Measurements from ENCODE around the gene RIN1. TPM values are rescaled to one million over a fixed set of nuclear protein-coding genes. Genes with fewer than 3 reads are reported as not detected.

Gene RIN1
- total RNA-seq, 1 donor from 2014 or later = 3.6 TPM

DNA sequence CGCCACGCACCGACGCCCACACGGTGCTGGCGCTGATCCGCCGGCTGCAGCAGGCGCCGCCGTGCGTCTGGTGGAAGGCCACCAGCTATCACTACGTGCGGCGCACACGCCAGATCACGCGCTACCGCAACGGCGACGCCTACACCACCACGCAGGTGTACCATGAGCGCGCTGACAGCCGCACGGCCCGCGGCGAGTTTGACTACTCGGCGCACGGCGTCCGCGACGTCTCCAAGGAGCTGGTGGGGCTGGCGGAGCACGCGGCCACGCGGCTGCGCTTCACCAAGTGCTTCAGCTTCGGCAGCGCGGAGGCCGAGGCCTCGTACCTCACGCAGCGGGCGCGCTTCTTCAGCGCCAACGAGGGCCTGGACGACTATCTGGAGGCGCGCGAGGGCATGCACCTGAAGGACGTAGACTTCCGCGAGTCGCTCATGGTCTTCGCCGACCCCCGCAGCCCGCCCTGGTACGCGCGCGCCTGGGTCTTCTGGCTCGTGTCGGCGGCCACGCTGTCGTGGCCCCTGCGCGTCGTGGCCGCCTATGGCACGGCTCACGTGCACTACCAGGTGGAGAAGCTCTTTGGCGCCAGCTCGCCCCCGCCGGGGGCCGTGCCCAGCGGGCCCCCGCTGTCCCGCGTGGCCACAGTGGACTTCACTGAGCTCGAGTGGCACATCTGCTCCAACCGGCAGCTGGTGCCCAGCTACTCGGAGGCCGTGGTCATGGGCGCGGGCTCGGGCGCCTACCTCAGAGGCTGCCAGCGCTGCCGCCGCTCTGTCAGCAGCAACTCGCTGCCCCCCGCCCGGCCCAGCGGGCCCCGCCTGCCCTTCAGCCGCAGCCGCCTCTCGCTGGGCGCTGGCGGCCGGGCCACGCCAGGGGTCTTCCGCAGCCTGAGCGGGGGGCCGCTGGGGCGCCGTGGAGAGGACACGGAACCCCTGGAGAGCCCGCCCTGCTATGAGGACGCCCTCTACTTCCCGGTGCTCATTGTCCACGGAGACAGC, 41.3 kb downstream of the RIN1 start:
- DNase-seq = no peak

DNA sequence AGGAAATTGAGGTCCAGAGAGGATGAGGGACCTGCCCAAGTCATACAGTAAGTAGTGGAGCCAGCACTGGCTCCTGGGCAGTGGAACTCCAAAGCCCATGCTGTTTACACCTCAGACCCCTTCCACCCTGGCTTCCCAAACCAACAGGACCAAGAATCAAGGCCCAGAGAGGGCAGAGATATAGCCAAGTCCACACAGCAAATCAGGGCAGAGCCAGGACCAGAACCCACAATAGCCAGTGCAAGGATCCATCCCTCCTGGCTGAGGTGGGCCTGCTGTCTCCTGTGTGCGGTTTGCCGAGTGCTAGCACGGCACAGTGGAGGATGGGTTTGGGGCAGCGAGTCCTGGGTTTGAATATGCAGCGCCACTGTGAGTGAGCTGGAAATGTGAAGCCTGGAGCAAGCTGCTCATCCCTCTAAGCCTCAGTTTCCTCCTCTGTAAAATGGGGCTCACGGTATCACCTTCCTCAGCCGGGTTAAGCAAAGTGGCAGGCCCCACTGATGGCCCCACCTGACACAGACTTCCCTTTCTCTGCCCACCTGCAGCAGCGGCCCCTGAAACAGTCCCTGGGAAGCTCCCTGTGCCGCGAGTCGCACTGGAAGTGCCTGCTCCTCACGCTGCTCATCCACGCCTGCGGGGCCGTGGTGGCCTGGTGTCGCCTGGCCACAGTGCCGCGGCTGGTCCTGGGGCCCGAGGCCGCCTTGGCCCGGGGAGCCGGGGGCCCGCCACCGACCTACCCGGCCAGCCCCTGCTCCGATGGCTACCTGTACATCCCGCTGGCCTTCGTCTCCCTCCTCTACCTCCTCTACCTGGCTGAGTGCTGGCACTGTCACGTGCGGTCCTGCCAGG, 42.2 kb downstream of the RIN1 start:
- DNase-seq = no peak

DNA sequence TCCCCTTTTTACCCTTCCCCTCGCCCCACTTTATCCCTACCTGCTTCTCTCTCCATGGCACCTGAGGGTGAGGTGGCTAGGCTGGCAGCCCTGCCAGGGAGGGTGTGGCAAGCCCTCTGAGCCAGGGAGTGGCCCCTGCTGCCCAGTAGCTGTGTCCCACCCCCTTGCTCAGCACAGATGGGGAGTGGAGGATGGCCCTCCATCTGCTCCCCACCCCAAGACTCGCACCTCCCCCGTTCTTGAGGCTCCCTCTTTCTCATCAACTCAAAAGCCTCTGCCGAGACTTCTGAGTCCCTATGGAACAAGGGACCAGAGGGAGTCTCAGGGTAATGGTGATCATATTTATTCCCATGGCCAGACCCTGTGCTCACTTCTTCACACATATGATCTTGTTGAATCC, 42.9 kb downstream of the RIN1 start:
- no peak for DNase-seq

DNA sequence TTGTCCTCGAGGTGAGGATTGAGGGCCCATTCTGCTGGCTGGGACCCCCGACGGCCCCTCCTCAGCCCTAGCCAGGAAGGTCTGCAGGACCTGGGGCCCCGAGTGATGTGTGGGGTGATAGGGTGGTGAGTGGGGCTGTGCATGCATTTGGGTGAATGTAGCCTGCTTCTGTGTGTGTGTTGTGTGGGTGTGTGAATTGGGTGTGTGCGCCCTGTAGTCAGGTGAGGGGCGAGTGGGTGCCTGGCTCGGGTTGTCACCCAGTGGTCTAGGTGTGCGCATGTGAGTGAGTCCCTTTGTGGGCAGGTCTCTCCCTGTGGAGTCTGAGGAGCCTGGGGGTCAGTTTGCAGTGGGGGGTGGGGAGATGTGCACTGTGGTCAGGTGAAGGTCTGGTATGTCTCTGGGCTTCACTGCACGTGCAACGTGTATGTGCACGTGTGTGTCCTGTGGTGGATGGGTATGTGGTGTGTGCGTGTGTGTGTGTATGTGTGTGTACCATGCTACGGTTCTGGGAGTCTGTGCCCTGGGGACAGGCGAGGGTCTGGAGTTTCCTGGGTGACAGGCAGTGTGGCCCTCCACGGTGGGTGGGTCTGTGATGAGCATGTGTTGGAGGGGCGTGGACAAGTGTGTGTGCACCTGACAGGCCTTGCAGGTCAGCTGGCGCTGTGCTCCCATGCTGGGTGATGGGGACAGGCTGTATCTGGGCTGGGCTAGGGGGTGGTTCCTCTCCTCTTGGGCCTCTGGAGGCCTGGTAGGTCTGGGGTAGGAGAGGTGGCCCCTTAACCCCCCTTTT, 43.5 kb downstream of the RIN1 start:
- DNase-seq = no peak

DNA sequence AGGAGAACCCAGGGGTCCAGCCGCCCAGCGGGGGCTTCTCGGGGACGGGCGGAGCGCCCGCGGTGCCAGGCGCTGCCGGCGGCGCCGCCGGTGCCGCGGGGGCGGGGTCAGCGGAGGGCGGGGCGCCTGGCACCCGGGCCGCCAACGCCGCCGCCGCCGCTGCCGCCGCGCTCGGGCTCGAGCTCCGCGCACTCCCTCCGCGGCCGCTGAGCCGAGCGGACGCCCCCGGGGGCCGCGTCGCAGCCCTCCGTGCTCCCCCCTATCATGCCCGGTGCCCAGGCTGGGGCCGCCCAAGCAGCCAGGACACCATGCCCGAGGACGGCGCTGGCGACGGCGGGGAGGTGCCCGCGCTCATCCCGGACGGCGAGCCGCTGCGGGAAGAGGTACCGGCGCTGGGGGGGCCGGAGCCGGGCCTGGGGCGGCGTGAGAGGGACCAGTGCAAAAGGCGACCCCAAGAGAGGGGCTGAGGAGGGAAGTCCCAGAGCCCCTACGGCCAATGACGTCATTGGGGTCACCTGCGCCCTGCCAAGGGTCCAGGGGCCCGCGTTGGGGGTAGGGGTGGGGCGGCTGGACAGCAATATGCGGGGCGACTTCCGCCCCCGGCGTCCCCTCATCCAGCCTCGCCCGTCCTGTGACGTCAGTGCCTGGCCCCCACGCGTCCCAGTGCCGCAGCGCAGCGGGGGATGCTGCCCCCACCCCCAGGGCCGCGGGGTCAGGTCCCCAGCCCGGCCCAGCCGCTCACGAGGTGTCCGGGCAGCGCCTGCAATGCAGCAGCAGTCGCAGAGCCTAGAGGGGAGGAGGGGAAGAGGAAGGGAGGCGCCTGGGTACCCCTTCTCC, 44.3 kb downstream of the RIN1 start, which contains the start of gene TMEM151A:
TSS of gene TMEM151A (plus strand) at position 189 of the 837 bp plus-strand sequence. CDS start at position 309, 120 bp downstream.
- no peak for DNase-seq

DNA sequence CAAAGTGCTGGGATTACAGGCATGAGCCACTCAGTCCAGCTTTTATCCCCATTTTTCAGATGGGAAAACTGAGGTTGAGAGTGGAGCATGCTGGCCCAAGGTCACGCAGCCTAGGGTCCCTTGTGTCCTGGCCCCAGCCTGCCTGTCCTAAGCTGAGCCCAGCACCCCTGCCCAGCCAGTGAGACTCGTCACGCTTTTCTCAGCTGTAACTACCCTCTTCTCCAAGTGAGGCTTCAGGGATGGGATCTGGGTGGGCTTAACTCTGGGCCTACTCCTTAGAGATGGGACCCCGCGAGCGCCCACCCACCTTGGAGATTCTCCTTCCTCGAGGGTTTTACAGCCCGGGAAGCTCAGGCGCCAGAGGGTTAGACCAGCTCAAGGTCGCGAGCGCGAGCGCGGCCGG, 44.9 kb downstream of the RIN1 start:
- no peak for DNase-seq

DNA sequence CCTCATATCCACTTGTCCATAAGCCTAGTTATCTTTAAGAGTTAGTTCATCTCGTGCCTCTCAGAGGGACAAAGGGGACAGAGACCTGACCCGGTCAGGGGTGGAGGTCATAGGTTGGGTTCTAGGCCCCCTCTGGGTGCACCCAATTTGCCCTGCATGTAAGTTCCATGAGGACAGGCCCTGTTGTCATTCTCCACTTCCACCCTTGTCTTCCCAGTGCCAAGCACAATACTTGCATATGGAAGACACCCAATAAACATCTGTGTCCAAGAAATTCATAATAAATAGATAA, 46.0 kb downstream of the RIN1 start:
- DNase-seq = no peak

DNA sequence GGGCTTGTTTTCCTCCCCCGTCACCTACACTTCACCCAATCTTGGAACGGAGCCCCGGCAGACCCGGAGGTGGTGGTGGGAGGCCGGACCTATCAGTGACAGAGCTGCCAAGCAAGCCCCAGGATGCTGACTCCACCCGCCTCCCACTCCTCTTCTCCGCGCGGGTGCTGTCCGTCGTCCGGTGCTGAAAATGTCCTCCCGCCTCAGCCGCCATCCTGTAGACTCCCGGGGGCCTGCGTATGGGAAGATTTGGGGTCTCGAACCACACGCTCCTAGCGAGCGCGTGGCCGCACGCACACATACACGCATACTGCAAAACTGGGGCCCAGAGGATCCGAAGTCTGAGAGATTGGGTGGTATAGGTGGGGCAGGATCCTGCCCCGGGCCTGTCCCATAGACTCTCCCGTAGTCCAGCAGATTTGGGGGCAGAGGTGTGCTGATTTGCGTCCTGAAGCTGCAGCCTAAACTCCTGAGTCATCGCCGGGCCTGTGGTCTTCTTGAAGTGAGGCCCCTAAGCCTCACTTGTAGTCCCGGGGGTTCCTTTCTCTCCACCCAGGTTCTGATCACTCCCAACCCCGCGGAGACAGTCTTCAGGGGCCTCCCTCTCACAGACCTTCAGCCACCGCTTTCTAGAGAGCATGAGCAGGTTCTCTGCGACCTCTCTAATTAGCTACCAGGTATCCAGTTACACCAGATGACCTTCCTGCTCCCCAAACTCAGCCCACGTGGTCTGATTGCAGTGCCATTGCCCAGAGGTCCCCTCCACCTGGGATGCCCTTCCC, 46.5 kb downstream of the RIN1 start:
- DNase-seq = peak; percentile 84

DNA sequence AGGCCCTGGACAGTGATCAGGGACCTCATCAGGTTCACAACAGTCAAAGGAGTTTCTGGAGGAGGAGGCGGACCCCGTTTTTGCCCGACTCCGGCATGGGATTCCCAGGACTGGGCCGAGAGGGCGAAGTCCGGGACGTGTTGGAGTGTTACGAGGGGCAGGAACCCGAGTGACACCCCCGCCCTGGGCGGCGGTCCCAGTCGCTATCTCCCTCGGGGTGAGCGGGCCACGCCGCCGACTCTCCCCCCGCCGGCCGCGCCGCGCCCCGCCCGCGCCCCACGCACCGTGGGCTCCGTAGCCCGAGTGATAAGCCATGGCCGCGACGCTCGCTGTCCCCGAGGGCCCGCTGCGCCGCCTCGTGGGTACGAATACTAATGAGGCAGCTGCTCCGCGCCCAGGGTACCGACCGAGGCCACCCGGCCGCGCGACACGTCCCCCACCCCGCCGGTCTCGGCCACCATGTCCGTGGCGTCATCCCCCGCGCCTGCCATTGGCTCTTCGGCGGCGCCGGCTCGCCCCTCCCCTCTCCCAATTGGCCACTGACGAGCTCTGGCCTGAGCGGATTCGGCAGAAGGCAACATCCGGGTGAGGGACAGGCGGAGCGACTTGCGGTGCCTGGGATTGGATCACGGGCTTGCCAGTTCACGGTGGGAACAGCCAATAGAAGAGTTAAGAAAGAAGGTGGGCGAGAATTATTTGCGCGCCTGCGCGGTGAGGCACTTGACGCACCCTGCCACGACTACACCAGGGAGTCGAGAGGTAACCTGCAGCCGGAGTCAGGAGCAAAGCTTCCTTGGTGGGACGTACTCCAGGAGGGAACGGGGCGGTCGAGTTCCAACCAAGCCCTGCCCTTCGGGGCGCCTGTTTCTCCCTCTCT, 47.3 kb downstream of the RIN1 start, which contains the start of gene YIF1A:
TSS of gene YIF1A (minus strand) at position 473 of the 877 bp plus-strand sequence. CDS start at position 315, 158 bp downstream.
- DNase-seq = peak; percentile 99

DNA sequence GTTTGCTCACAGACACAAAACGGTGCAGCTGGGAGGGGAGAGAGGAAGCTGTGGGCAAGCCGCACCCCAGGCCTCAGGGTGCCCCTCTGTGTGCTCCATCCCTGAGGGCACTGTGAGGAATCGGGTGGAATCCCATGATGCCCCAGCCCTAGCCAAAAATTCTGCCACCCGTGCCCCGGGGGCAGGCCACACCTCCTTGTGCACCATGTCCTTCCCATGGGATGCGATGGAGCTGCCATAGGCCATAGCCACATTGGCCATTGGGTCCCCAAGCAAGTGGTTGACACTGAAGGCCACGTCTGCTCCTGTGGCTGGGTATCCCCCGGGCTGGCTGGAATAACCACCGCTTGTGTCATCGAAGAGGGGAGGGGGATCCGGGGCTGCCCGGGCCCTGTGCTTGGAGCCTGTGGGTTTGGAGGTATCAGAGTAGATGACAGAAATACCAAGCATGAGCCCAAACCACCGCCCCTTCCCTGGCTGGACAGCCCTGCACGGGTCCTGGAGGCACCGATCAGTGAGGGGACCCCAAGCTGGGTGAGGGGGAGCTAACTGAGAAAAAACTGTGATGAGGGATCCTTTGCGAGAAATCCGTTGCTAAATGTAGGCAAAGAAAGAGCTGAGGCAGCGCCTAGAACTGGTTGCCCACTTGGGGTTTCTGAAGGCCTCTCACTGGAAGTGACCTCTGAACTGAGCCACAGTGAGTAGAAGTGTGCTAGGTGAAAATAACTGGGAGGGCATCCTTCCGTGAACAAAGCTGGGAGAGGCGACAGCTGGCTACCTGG, 48.2 kb downstream of the RIN1 start:
- DNase-seq = no peak

DNA sequence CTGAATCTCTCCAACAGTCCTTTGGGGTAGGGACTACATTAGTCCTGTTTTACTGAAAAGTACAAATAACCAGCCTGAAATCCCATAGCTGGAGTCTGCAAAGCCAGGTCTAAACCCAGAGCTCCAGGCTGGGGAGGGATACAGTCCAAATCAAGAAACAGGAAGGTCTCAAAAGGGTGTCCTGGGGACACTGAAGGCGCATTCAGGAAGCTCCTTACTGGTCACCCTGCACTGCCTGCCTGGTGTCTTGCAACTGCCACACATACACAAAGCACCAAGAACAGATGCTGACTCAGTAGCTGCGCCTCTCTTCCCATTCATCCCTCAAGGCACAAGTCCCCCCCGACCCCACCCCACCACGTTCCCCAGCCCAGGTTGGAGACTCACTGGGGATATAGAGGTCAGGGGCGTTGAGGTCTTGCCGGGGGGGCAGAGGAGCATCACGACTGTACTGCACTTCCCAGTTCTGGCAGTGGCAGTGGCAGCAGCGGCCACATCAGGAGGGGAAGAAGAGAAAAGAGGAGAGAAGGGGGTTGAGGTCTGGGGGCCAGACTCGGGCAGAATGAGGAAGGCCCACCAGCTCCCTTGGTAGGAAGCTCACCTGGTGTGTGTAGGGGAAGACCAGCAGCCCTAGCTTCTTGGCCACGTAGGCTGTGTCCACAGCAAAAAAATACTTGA, 48.9 kb downstream of the RIN1 start:
- no peak for DNase-seq

DNA sequence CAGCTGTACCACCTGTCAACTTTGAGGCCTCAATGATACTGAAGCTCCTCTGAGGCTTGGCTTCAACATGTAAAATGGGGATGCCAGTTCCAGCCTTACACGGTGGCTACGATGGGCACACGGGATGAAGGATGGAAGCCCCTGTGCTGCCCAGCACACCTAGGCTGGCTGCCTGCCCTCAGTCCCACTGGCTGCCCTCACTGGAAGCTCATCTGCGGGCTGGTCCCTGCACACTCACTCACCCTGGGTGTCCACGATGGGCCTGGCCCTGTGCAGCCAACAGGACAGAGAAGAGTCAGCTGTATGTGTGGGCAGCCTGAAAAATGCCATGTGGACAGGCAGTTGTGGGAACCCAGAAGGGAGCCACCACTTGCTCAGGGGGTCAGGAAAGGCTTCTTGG, 49.5 kb downstream of the RIN1 start:
- no peak for DNase-seq

DNA sequence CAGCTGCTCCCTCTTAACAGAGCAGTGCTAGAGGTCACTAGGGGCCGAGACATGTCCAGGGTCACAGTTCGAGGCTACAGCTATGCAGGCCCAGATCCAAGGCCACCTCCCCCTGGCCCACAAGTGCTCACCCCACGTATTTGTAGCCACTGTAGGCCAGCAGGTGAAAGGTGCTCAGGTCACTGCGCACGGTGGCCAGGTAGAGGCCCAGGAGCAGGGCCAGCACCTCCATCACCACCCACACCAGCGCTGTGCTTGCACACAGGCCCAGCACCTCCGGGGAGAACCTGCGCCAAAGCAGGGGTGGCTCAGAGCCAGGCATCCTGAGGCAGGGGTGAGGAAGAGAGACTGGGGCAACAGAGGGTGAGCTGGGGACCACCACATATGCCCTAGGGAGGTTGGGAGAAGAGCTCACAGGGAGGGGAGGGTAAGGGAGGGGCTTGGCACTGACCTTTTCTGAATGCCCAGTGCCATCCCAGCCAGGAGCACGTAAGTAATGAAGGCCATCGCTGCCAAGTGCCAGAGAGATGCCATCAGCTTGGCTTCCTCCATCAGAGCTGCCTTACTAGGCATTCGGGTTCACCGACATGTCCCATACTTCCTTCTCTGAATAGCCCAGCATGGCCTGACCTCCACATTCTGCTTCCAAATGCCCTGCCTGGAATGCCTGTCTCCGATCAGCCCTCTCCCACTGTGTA, 50.8 kb downstream of the RIN1 start:
- DNase-seq = no peak

DNA sequence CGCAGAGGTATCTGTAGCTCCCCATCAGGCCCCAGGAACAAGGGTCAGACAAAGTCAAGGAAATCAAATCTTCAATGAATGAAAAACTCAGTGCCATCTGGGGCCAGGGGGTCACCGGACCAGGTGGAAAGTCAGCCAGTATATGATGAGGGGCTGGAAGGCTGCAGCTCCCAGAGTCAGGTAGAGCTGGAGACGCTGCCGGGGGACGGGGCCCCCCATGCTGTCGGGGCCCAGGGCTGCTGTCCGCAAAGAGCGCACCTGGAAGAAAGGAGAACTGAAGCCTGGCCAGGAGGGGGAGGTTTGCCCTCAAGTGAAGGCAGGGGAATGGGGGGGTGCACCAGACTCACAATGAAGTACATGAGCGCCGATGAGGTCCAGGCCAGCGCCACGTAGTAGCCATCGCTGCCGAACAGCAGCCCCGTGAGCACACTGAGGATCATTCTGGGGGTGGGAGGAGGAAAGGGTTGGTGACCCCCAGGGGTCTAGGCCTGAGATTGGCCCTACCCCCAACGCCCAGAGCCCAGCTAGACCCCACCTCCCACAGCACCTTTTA, 51.6 kb downstream of the RIN1 start:
- DNase-seq = no peak

DNA sequence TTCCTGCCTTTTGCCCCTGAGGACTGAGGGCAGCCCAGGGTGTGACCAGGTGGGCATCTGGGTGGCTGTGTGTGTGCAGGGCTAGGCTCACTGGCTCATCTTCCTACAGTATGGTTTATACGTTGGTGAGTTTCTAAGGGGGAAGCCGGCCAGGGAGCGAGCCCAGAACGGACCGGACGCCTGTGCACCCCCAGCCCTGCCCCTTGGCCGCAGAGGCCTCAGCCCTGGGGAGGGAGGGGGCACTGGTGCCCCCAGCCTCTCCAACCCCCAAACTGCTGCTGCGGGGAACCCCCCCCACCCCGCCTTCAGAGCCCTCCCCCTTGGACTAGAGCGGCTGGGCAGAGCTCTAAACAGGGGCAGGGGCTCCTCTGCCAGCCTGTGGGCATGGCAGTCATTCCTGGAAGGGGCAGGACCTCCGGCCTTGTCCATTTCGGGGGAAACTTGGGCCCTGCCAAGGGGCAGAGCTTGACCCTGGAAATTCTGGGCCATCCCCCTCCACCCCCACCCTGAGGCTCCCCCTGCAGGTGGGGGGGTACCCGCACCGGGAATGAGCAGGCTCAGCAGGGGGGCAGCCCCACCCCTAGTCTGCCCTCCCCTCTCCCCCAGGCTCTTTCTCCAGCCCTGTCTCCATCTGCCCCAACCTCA, 52.7 kb downstream of the RIN1 start:
- DNase-seq = no peak
